GM19035 (cell line): ENCODE data around the gene IRX2.

Source experiments
- ATAC-seq: cut with Tn5 transposase; IDR thresholded peaks from one replicate; pipeline ENCODE4 v1.9.1; 2021; ENCODE audit not compliant: unreplicated experiment

The IRX2 gene

DNA sequence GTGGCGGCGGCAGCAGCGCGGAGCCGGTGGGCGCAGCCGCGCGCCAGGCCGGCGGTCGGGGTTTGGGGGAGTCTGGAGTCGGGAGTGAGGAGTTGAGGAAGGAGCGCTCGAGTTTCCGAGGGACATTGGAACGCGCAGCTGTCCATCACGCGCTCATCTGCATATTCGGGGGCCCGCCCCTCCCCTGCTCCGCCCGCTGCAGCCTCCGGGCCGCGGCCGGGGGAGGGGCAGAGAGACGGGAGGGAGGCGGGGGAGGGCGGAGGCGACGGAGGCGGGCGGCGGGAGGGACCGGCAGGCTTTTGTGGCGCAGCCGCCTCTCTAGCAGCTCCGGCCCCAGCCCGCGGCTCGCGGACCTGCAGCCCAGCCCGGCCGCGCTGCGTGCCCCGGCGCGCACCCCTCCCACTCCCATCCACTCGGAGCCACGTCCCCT lies at the start of gene IRX2:
Gene IRX2, minus strand, starts transcription at position 86 of the 430 bp plus-strand sequence. CDS start 264 bp downstream, outside the sequence.
- no peak for ATAC-seq

DNA sequence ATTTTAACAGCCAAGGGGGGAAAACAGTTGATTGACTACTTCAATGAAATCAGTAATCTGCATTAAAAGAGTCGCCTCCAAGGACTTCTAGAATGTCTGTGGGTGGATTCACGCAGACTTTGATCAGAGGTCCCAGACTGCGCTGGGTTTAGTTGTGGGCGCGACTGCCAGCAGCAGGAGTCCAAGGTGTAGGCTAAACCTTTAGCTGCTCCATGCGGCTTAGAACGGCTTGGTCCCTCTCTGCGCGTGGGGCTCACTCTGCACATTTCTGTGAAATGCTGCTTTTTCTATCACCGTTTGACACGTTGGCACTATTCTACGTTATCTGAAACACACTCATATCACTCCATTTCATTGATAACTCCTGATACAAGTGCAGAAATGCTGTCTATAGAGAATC lies 48.6 kb upstream of the IRX2 start:
- ATAC-seq, result no peak

DNA sequence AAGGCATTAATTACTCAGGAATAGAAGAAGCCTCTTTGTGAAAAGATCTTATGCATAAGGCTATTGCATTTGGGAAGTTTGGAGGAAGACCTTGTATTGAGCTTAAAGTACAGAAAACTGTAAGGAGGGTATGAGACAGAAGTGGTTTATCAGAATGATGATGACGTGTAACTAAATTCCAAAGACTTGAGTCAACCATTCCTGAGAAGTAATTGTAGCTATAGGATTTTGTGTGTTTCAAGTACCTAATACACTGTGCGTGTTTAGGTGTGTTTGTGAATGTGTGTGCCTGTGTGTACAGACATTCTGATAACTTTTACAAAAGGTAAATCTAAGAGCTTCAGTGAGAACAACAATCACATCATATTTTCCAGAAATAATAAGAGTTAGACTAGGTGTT lies 46.5 kb upstream of the IRX2 start:
- no peak for ATAC-seq

DNA sequence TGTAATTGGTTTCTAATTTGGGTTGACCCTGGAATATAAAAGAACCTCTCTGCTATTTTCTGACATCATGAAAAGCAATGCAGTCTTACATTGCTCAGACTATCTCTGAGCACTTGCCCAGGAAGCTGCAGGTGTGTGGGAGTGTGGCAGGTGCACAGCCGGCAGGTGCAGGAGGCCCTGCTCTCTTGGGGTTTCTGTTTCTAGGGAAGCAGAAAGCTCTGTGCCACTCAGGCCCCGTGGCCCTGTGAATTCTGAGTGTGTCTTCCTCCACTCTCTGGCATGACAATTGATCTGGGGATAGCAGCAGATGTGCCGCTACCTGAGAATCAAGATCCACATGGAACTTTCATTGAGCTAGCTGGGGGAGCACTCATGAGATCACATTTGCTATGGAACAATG lies 45.7 kb upstream of the IRX2 start:
- ATAC-seq, result no peak

DNA sequence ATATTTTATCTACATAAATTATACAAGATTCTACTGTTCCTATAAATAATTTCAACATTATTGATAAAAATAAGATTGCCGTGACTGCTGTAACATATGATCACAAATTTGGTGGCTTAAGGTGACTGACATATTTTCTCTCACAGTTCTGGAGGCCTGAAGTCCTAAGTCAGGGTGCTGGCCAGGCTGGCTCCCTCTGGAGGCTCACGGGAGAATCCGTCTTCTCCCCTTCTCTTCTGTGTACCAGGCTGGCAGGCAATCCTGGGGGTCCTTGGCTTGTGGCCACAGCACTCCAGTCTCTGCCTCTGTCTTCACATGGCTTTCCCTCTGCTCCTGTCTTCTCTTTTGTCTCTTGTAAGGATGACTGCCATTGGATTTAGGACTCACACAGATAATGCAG lies 31.7 kb upstream of the IRX2 start:
- ATAC-seq, result no peak

DNA sequence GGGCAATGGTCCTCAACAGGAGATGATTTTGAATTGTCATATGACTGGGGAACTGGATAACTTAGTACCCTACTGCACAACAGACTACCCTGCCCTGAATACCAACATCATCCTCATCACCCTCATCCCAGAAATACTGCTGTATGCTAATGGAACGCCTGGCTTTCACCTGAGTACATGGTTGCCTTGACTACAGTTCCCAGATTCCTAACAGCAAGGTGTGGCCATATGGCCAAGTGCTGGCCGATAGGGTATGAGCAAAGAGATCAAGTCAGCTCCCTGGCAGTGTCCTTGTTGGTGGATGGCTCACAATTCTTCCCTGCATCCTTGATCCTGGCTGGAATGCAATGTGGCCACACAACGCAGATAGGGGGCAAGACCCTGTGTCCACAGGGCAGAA lies 31.2 kb upstream of the IRX2 start:
- ATAC-seq, result no peak

DNA sequence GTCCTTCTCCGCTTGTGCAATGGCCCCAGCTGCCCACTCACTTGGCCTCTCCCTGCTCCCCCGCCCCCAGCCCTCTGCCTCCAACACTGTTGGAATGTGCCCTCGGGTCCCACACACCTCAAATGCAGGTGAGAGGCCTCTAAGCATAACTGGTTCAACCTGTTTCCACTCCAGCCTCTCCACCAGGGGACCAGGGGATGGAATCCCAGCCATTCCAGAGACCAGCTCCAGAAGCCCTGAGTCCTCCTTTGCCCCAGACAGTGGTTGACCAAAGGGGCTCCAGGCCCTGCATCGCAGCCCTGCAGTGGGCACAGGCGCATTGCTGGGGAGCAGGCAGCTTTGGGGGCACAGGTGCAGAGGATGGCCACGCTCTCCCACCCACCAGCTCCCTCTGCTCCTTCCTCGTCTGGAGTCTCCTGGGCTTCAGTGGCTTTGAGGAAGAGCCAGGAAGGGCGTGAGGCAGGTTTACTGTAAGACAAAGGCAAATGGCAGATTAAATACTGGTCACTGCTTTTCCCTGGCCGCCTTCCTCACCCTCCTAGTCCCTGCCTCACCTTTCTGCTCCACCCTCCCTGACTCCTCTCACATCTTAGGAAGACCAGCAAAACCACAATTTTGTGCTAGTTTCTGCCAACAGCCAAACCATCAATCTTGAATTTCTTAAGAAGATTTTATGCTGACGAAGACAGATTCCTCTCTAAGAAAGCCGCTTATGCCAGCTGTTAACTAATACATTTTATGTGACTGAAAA lies 29.1 kb upstream of the IRX2 start:
- ATAC-seq, result no peak

DNA sequence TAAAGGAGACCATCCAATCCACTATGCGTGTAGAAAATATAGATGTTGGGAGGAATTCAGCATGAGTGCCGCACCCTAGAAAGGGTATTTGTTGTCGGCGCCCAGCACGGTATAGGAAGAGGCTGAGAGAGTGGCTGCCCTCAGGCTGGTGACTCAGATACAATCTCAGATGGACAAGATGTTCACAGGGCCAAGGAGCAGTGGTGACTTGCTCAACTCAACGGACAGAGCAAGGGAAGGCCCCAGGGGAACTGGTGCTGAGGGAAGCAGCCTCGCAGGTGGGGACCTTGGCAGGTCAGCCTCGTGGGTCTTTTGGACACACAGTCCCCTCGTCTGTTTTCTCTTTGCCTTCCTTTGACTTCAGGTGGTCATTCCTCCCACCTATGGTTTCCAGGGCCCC lies 28.0 kb upstream of the IRX2 start:
- no peak for ATAC-seq

DNA sequence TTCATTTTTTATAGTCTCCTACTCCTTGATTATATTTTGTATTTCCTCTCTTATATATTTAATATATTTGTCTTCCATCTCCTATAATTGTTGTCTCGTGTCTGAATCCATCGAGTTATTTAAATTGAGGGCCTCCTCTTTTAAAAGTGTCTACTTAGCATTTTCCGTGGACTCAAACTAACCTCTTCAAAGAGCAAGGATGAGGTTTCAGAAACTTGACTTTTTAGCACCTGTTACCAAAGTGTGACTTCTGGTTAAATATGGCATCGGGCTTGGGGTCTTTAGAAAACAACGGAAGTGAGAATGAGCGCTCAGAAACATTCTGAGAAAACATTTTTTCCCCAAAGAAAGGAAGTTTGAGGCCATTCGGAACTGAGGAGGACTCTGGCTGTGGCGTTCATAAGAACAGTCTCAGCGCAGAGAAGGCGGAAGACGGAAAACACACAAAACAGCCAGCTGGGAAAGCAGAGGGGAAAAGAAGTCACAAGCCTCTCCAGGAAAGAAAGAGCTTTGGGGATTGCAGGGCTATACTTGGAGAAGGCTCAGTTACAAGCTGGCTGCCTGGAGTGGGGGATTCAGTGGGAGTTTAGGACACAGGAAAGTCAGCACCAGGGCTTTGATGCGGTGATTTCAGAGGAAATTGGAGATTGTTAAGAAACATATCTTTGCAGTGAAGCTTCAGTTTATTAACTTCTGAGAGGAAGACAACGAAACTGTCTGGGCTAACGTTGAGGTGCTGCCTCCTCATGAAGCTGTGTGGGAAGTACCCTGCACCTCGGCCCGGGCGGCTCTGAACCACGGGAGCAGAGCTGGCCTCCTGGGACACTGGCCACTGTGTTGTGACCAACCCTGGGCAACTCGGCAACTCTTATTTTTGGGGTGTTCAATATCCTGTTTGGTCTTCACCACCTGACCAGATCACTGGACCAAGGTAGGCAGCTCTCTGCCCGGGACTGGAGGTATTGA lies 25.1 kb upstream of the IRX2 start:
- no peak for ATAC-seq

DNA sequence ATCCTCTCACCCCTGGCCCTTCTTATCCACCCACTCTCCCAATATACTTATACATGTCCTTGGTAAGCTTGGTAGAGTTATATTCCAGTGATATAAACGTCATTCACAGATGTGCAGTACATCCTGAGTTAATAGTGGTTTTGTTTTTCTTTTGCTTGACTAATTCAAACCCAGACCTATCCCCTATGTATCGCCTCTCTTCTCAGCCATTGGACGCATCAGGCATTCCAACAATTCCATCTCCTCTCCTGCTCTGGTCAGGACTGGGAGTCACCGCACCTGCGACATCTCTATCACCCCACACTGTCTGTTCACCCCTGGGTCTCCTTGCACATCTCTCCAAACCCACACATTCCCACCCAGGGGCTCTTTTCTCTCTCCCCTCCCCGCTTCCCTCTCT lies 21.9 kb upstream of the IRX2 start:
- ATAC-seq, result no peak

DNA sequence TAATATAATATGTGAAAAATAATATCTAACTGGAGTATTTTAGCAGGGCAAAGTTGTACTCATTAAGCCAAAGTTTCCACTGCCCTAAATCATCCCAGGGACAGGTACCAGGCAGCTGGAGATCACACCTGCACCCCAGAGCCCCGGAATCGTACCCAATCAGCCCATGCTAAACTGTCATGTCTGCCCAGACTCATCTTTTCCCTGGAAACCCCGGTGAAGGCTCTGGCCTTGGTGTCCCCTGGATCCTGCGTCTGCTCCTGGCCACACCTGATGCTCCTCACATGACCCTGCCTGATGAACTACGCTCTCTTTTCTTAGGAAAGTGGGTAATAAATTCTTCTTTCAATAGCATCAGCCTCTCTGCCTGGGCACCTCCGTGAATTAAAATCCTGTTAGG lies 15.6 kb upstream of the IRX2 start:
- ATAC-seq, result no peak

DNA sequence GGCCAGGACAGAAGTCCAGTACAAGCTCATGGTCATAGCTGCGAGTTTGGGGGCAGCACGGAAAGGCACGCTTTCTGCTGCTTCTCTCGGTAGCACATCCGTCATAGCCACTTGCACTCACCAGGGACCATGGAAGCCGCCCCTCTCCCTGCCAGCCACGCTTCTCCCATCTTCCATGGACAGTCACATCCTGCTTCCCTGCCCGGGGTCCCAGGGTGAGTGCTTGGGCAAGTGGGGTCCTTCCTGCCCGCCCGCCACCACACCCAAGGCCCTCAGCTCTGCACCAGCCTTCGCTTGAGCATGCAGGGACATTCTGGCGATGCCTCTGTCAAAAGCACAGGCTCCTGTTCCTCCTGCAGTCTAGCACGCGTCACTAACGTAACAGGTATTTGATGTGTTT lies 13.1 kb upstream of the IRX2 start:
- ATAC-seq, result no peak

DNA sequence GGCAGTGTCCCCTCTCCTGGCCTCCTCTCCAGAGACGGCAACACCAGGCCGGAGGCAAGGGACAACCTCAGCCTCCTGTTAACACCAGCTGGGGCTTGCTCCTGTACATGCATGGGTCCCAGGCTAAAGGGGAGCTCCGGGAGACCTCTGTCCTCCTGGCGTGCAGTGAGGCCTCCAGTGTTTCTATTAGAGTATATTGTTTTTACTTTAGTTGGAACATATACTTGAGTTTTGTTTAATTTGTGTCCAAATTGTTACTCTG lies 12.0 kb upstream of the IRX2 start:
- no peak for ATAC-seq

DNA sequence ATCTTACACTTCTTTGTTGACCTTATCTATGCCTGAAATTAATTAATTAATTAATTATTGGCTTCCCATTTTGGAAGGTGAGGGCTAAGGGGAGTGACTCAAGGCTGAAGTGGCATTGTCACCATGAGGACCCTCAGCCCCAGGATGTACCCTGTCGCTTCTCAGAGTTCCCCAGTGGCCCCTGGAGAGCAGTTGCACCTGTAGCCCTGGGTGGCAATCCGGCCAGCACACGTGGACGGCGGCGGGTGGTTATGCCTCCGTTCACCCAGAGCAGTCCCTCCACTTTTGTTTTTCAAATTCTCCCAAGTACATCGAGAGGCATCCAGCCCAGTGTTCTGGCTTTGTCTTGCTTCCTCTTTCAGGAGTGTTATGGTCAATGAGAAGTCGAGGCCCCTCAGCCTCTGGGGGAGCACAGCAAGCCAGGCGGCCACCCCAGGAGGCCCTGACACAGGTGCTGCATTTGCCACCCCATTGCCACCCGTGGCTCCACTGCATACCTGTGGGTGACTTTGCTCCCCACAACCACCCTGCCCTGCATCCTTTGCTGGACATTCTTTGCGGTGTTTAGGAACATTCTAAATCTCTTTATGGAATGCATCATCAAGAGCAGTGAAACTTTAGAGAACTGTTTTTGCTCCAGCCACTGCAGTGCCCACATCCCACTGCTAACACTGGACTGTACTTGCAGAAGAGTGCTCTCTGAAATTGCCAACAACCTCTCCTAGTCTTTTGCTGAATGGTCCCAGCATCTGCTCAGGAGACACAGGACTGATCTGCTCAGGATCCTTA lies 11.5 kb upstream of the IRX2 start:
- no peak for ATAC-seq

DNA sequence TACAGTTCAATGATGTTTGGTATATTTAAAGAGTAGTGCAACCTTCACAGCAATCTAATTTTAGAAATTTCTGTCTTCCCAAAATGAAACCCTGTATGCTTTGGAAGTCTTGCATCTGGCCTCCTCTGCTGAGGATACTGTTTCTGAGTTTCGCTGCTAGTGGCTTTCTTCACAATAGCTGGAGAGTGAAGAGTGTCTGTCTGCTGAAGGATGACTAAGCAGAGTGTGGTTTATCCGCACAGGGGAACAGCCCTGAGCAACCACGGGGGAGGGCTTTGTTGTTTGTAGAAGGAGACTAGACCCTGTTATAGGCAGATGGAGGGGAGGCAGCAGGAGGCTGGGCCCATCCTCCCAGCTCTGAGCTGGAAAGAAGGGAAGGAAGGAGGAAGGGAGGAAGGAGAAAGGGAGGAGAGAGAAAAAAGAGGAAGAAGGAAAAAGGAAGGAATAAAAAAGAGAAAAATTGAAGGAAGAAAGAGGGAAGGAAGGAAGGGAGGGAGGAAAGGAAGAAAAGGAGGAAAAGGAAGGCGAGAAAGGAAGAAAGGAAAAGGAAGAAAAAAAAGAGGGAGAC lies 10.5 kb upstream of the IRX2 start:
- ATAC-seq, result no peak

DNA sequence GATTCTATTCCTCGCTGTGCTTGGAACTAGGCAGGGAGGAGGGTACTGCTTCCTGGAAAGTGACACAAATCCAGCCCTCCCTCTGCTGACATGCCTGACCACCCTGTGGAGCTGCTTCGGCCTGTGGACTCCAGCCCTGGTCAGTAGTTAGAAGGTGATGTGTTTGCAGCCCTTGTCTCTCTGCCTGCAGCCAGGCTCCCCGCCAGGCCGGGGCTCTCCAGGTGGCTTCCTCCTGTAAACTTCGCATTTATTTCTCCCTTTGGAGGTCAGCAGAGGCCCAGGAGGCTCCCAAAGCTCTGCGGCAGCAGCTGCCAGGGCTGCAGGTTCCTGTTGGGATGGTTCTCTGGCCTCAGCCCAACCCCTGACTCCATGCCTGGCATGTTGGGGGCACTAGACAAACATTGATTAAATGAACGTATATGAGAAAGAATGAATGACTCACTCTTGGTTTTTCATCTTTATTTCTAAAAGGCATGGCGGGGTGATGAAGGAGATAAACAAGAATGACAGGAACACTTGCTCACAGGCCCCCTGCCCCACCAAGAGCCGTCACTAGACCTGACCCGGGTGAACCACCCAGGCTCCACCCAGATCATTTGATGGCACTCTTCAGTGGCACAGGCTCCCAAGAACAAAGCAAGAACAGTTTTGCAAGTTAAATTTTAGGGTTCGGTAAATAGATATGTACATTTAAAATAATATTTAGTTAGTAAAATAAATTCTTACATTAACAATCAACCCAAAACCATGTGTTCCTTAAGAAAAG lies 8.4 kb upstream of the IRX2 start:
- ATAC-seq, result no peak

DNA sequence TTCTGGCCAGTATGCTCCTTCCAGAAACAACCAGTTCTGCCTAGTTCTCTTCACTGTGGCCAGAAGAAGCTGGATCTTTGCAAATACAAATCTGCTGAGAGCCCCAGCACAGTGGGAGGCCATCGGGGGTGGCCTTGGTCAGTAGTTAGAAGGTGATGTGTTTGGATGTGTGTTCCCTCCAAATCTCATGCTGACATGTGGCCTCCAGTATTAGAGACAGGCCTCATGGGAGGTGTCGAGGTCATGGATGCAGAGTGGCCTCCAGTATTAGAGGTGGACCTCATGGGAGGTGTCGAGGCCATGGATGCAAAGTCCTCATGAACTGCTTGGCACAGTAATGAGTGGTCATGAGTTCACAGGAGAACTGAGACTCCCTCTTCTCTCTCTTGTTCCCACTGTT lies 7.6 kb upstream of the IRX2 start:
- ATAC-seq, result no peak

DNA sequence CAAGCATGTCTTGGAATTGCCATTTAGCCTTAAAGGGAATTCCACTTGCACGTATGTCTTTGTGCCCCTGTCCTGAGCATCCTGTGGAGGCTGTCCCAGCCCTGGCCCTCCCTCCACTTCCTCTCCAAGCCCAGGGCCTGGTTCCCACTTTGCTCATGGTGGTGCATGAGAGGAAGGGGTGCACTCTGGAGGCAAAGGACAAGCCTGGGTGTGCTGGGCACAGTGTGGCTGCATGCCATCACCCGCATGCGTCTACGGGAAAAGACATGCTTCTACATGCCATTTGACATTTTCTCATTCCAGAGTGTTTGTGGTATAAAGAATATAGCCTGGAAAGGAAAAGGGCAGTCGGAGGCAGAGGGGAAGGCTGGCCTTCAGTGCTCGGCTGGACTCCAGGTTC lies 7.2 kb upstream of the IRX2 start:
- no peak for ATAC-seq

DNA sequence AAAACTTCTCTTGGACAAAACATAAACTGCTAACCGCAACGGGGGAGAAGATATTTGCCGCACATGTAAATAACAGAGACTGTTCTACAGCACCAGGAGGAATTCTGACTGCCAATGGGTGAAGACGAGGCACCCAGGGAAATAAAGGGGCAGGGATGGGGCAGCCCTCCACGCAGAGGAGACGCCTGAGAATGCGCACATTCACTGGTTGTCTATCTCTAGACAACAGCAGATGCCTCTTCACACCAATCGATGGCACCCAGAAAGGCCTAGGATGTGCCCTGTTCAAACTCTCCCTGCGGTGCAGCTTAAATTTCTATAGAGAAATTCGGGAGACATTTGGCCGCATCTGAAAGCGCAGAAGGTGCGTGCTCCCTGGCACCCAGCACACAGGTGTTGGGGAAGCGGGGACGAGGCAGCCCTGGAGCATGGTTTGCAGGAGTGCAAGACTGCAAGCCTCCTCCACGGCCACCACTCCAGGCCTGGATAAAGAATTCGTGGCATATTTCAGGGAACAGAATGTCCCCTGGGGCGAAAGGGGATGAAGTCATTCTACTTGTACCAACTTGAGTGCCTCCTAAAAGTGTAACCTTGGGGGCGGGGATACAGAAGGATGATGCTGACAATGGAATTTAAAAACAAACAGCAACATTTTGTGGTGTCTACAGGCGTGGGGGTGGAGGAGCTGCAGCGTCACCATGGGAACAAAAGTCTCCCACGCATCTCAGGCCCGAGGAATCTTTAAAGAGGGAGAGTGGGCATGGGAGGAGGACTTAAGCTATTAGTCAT lies 6.3 kb upstream of the IRX2 start:
- no peak for ATAC-seq
